Stimulated activated CD4-positive, alpha-beta T cell treated with anti-CD3 and anti-CD28 coated beads, Interleukin-4, amount 100 ng/mL, for 48 hours (primary cell): ENCODE measurements around the gene ZNF646.

Experiments
- DNase-seq, 2 donors: peaks; one replicate each; pipeline ENCODE4 v3.0.0-alpha.2; 2020; ENCODE audit warnings: low read depth in 2 of 2

ZNF646 gene

GRCh38 chr16:31130899-31131298, 56.7 kb downstream of the ZNF646 start:
- no peak for DNase-seq

DNA sequence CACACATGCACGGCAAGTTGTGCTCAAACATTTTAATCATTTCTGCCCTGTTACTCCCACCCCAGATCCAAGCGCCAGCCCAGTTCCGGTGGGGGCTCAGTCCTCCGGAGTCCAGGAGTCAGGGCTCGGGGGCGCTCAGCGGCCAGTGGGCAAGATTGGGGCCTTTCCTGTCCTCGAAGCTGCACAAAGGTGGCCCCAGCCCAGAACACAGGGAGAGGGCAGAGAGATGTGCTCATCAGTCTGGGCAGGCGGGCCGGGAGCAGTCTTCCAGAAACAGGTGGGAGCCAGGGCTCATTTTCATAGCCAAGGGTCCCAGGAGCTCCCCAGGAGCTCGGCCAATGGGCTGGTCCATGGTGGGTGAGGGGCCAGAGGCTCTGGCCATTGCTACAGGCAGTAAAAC, 57.2 kb downstream of the ZNF646 start:
- DNase-seq: no peak

GRCh38 chr16:31131841-31132271, 57.6 kb downstream of the ZNF646 start:
- no peak for DNase-seq

GRCh38 chr16:31132303-31132979, 58.2 kb downstream of the ZNF646 start:
- DNase-seq: no peak

DNA sequence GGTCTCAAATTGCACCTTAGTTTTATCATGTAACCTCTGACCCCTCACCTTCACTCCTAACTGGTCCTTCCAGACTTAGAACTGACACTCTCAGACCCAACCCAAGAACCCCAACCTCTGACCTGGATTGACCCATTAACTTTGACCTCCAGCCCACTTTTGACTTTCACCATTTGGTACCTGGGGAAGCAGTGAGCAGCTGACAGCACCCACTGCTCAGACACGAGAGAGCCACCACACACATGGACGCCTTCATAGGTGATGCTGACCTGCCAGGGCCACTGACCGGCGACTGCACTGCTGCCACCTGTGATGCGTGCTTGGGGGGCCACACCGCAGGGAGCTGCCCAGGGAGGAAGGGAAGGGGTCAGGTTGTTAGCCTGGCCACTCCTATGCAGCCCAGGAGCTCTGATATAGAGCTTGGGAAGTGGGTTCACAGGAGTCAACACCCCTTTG, 58.9 kb downstream of the ZNF646 start:
- no peak for DNase-seq
